Adrenal gland (tissue), 12 donors: ENCODE measurements around the gene ZNF425. TPM values are rescaled to one million over a fixed set of nuclear protein-coding genes. Genes with fewer than 3 reads are reported as not detected.
"Not testable (repeated sequence)": the region's sequence is repeated elsewhere in the genome, so short reads cannot be mapped to it uniquely, and the experiment has no call there.

Source experiments
- DNase-seq, 7 donors: peaks; one replicate each; pipeline ENCODE4 v3.0.0-alpha.2; 2019 to 2020
- H3K27ac ChIP-seq, 5 donors: fragments of 200-600 bp; sonication (generic) in 4 of 5; 1 replicate in 3 of 5; 2 replicates in 2 of 5; pipeline versions ENCODE4 v1.5.1 to v1.8.0; 2016 to 2020; ENCODE audit warnings: mild to moderate bottlenecking in 1 of 5
- H3K27me3 ChIP-seq: fragments of 200-600 bp; 2 replicates; pipeline ENCODE4 v1.8.0; 2021
- H3K36me3 ChIP-seq, 2 donors: fragments of 200-600 bp; replicated peaks in 1 of 2; 1 replicate in 1 of 2; 2 replicates in 1 of 2; pipeline versions ENCODE4 v1.5.1 to v1.8.0; 2018 to 2022
- H3K4me1 ChIP-seq, 2 donors: fragments of 200-600 bp; replicated peaks in 1 of 2; 1 replicate in 1 of 2; 2 replicates in 1 of 2; pipeline versions ENCODE4 v1.5.1 to v1.8.0; 2018 to 2021
- H3K4me3 ChIP-seq, 4 donors: fragments of 200-600 bp; sonication (generic) in 3 of 4; one replicate each; pipeline ENCODE4 v1.5.1; 2016 to 2018
- H3K9me3 ChIP-seq, 3 donors: fragments of 200-600 bp; sonication (generic) in 1 of 3; replicated peaks in 1 of 3; 1 replicate in 2 of 3; 2 replicates in 1 of 3; pipeline versions ENCODE4 v1.5.1 to v1.8.0; 2016 to 2021
- CTCF ChIP-seq, 6 experiments: fragments of 450-650 bp in 4 of 6; fragments of 200-600 bp in 2 of 6; sonication (generic) in 1 of 6; IDR thresholded peaks; 1 replicate in 5 of 6; 2 replicates in 1 of 6; pipeline versions ENCODE4 v1.5.1 to v1.8.0; 2016 to 2021; ENCODE audit warnings: antibody characterized with exemption in 6 of 6, mild to moderate bottlenecking in 2 of 6, moderate library complexity in 1 of 6
- POLR2A ChIP-seq, 2 donors: fragments of 450-650 bp; IDR thresholded peaks; one replicate each; pipeline ENCODE4 v1.6.1; 2017; ENCODE audit warnings: antibody characterized with exemption in 2 of 2, mild to moderate bottlenecking in 2 of 2, moderate library complexity in 1 of 2
- WGBS, 4 donors: extraction: QIAGEN DNeasy Blood & Tissue Kit in 2 of 4; methylation state at CpG; one replicate each; pipeline versions ENCODE4 v1.1.5 to v1.1.7; 2013 to 2017; 5-methylcytosine and 5-hydroxymethylcytosine counted together
- intact Hi-C, 2 donors: fragments of 100-400 bp; cut with DNase I; formaldehyde crosslinking; loops; one replicate each; pipeline versions ENCODE4 v1.14.1 to v1.15.0; 2022 to 2023
- polyA plus RNA-seq, 3 donors: library from polyadenylated mRNA; stranded (reverse); fragments of 200-250 nt in 2 of 3; fragments of 350-450 nt in 1 of 3; fragmentation: Illumina TruSeq in 1 of 3; extraction: RNeasy Lipid Tissue Mini Kit (QIAGEN cat#74804) in 1 of 3; gene quantifications; one replicate each; pipeline ENCODE4 v1.2.3, GENCODE V29; 2013 to 2014
- total RNA-seq, 9 donors: library from RNA; depleted of rRNA in 4 of 9; stranded (reverse); fragments of >200 nt in 4 of 9; fragments of 120-200 nt in 1 of 9; fragmentation: NEBNext Ultra II Directional in 1 of 9; extraction: Animal tissue kit (Norgen Biotek cat#: 25700) in 1 of 9; gene quantifications; one replicate each; pipeline versions ENCODE4 v1.1.0 to v1.2.4, GENCODE V29; 2013 to 2023
- donor health status: healthy with polysubstance abuse.
- donor health status: Bipolar disorder and iron deficiency.
- donor health status: DM: yes; HTN: yes; CAD: no.
- donor health status: DM: no; HTN: no; CAD: no.
- donor health status: DM: no; HTN: no; CAD: no.
- donor health status: DM: yes; HTN: yes; CAD: no.

The ZNF425 gene
- total and polyA plus RNA-seq, 12 donors, result 0.36 to 3.1 (median 1.5) TPM

DNA sequence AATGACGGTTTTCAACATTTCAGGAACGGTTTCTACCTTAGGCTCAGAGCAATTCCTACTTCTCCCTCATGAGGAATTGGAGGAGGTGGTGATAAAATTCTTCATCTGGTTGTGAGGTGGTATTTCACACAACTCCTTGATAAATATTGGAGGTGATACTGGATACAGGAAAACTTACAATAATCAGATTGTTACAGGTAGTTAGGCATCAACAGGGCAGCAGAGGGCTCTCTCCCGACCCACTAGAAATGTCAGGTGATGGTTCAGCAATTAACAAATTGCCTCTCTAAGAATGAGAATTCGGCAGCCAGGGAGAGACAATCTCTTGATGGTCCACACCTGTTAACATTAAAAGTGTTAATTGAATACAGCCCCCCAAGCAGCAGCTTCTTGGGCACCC, 58.3 kb downstream of the ZNF425 start:
- Histone ChIP-seq H3K4me3 (no peak overlapping the region), H3K9me3 (no peaks in the 10 kb centered on the region), H3K27ac (no peak overlapping the region), H3K27me3 (no peaks in the 10 kb centered on the region), H3K4me1 (no peaks in the 10 kb centered on the region), H3K36me3 (peaks cover 0 to 29% of the 10 kb centered on the region in 2 donors)
- no peak for DNase-seq
- intact Hi-C loops, result loop anchor here in 1 of 2 donors (10.0 kb wide), 1 partner anchor 63 kb away; no protein-coding TSS in a partner anchor
- TF ChIP-seq POLR2A (IDR thresholded peaks at IDR 0.05), result no peak
- TF ChIP-seq CTCF (IDR thresholded peaks at IDR 0.05), result no peak
- 78 to 85% (median 82%) methylated on average over 4 of the region's 4 CpGs for WGBS, 4 donors

- intact Hi-C loops, result loop anchor here in 1 of 2 donors (10.0 kb wide), 1 partner anchor 59 kb away; no protein-coding TSS in a partner anchor
- no peak overlapping the region for H3K4me3 ChIP-seq
Observed at GRCh38 chr7:149063476-149063875, 62.6 kb downstream of the ZNF425 start.

GRCh38 chr7:149062217-149062899, 63.8 kb downstream of the ZNF425 start:
- not testable (repeated sequence) for H3K4me3 ChIP-seq, H3K27ac ChIP-seq, H3K9me3 ChIP-seq, H3K4me1 ChIP-seq, DNase-seq, H3K27me3 ChIP-seq, H3K36me3 ChIP-seq
- WGBS, 4 donors, result 82 to 89% (median 87%) methylated on average over 10 of the region's 10 CpGs
- intact Hi-C loops, result loop anchor here in 1 of 2 donors (10.0 kb wide), 1 partner anchor 58 kb away; no protein-coding TSS in a partner anchor

More at GRCh38 chr7:149063476-149063875, 62.6 kb downstream of the ZNF425 start:
- Histone ChIP-seq H3K27me3 (no peaks in the 10 kb centered on the region), H3K4me1 (peaks cover 0 to 6% of the 10 kb centered on the region in 2 donors), H3K36me3 (no peaks in the 10 kb centered on the region), H3K9me3 (no peaks in the 10 kb centered on the region), H3K27ac (peak overlapping the region in 2 of 5 donors; percentile 24 to 38)
- DNase-seq, result no peak
- no peak for TF ChIP-seq CTCF (IDR thresholded peaks at IDR 0.05)
- TF ChIP-seq POLR2A (IDR thresholded peaks at IDR 0.05), result no peak

GRCh38 chr7:149060156-149060555, 66.0 kb downstream of the ZNF425 start:
- no peaks in the 10 kb centered on the region for H3K27me3 ChIP-seq
- peak overlapping the region in 2 of 5 donors; percentile 47 to 66 for H3K27ac ChIP-seq
- WGBS, 4 donors, result 8 to 35% (median 22%) methylated on average over 1 of the region's 1 CpG
- TF ChIP-seq CTCF (IDR thresholded peaks at IDR 0.05), result no peak
- no peak for TF ChIP-seq POLR2A (IDR thresholded peaks at IDR 0.05)
- H3K4me3 ChIP-seq, result no peak overlapping the region
- intact Hi-C loops, result loop anchor here in 1 of 2 donors (10.0 kb wide), 1 partner anchor 55 kb away; no protein-coding TSS in a partner anchor
- H3K4me1 ChIP-seq, result peaks cover 0 to 6% of the 10 kb centered on the region in 2 donors
- H3K36me3 ChIP-seq, result no peaks in the 10 kb centered on the region
- no peaks in the 10 kb centered on the region for H3K9me3 ChIP-seq
- DNase-seq, result peak in 3 of 7 donors; percentile 7 to 27 (median 25)

DNA sequence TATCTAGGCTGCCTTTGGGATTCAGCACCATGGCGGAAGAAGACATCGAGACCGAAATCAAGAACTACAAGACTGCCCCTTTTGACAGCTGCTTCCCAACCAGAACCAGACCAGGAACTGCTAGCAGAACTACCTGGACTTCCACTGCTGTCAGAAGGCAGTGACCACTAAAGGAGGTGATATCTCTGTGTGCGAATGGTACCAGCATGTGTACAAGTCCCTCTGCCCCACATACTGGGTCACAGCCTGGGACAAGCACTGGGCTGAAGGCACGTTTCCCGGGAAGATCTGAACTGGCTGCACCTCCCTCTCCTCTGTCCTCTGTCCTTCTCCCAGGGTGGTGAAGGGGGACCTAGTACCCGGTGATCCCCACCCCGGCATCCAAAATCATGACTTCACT, 72.2 kb downstream of the ZNF425 start:
- no peaks in the 10 kb centered on the region for H3K4me1 ChIP-seq
- no peak overlapping the region for H3K4me3 ChIP-seq
- no peaks in the 10 kb centered on the region for H3K27me3 ChIP-seq
- WGBS, 4 donors, result 86 to 93% (median 89%) methylated on average over 7 to 8 of the region's 8 CpGs
- DNase-seq, result no peak
- no peaks in the 10 kb centered on the region for H3K36me3 ChIP-seq
- H3K9me3 ChIP-seq, result no peaks in the 10 kb centered on the region
- no peak overlapping the region for H3K27ac ChIP-seq
- TF ChIP-seq POLR2A (IDR thresholded peaks at IDR 0.05) (no peak), CTCF (IDR thresholded peaks at IDR 0.05) (no peak)
- intact Hi-C loops, result no loop called here
